OCI-LY7 (cell line): ENCODE data around the gene DQX1. TPM values are rescaled to one million over a fixed set of nuclear protein-coding genes. Genes with fewer than 3 reads are reported as not detected.

Experiments
- BruUV-seq: library from RNA; stranded (reverse); fragments of 400-500 nt; replicated peaks from 2 replicates; lab custom pipeline; 2021; lab: Mats Ljungman, UMichigan
- CTCF ChIA-PET: fragments of 300-600 bp; sonication (Branson Sonifier 250); formaldehyde crosslinking; loops from one replicate; lab custom pipeline; 2022; ENCODE audit warnings: antibody characterized with exemption; ENCODE audit not compliant: unreplicated experiment; lab: Charles Lee
- POLR2A ChIA-PET: fragments of 300-600 bp; sonication (Branson Sonifier 250); formaldehyde crosslinking; loops from one replicate; lab custom pipeline; 2022; ENCODE audit warnings: antibody characterized with exemption; lab: Charles Lee
- DNase-seq: peaks from one replicate; pipeline ENCODE4 v3.0.0-alpha.2; 2015; ENCODE audit warnings: low spot score
- H2AFZ ChIP-seq: fragments of 200-600 bp; sonication (generic), shearing (Covaris generic); 2 replicates; pipeline ENCODE4 v1.6.1; 2014; ENCODE audit warnings: mild to moderate bottlenecking, antibody characterized with exemption, low read length, moderate library complexity
- H3K27ac ChIP-seq: fragments of 200-600 bp; sonication (generic); 2 replicates; pipeline ENCODE4 v1.5.1; 2014; ENCODE audit warnings: mixed run types, low read depth, mild to moderate bottlenecking, moderate library complexity, low read length, inconsistent platforms; ENCODE audit not compliant: poor library complexity, severe bottlenecking
- H3K36me3 ChIP-seq: fragments of 200-600 bp; sonication (generic); 2 replicates; pipeline ENCODE4 v1.6.1; 2014; ENCODE audit warnings: mild to moderate bottlenecking, antibody characterized with exemption, low read length, moderate library complexity, mixed read lengths; ENCODE audit not compliant: insufficient read depth
- H3K4me1 ChIP-seq: fragments of 200-600 bp; sonication (generic); 2 replicates; pipeline ENCODE4 v1.5.1; 2014; ENCODE audit warnings: mild to moderate bottlenecking, low read length; ENCODE audit not compliant: insufficient read depth, poor library complexity, severe bottlenecking
- H3K4me2 ChIP-seq: fragments of 200-600 bp; sonication (generic); 2 replicates; pipeline ENCODE4 v1.6.1; 2014; ENCODE audit warnings: mild to moderate bottlenecking, low read length
- H3K4me3 ChIP-seq: fragments of 200-600 bp; sonication (generic); 2 replicates; pipeline ENCODE4 v1.5.1; 2014; ENCODE audit warnings: mild to moderate bottlenecking, low read depth, low read length; ENCODE audit not compliant: poor library complexity, severe bottlenecking
- H3K79me2 ChIP-seq: fragments of 200-600 bp; sonication (generic); 2 replicates; pipeline ENCODE4 v1.6.1; 2016; ENCODE audit warnings: low read depth, mild to moderate bottlenecking, low read length, moderate library complexity, mixed read lengths; ENCODE audit not compliant: insufficient read depth
- H3K9me2 ChIP-seq: fragments of 200-600 bp; sonication (generic); 2 replicates; pipeline ENCODE4 v1.6.1; 2016; ENCODE audit warnings: mild to moderate bottlenecking, low read length, mixed read lengths; ENCODE audit not compliant: insufficient read depth
- H3K9me3 ChIP-seq: fragments of 200-600 bp; sonication (generic); 2 replicates; pipeline ENCODE4 v1.6.1; 2014; ENCODE audit warnings: mild to moderate bottlenecking, mixed run types, low read length, mixed read lengths
- H4K20me1 ChIP-seq: fragments of 200-600 bp; sonication (generic); 2 replicates; pipeline ENCODE4 v1.6.1; 2014; ENCODE audit warnings: mild to moderate bottlenecking, antibody characterized with exemption, low read length, moderate library complexity, mixed read lengths; ENCODE audit not compliant: insufficient read depth
- CTCF ChIP-seq: fragments of 200-600 bp; sonication (generic); conservative IDR thresholded peaks from 2 replicates; pipeline ENCODE4 v1.5.1; 2014; ENCODE audit warnings: mild to moderate bottlenecking, antibody characterized with exemption, low read length, moderate library complexity, mixed read lengths
- EZH2phosphoT487 ChIP-seq: fragments of 200-600 bp; sonication (generic); IDR thresholded peaks from 2 replicates; pipeline ENCODE4 v1.6.1; 2018; ENCODE audit warnings: low read depth, borderline replicate concordance, mild to moderate bottlenecking, mixed run types, antibody characterized with exemption, low read length, moderate library complexity, mixed read lengths
- intact Hi-C: fragments of 100-400 bp; cut with micrococcal nuclease; formaldehyde crosslinking; loops from one replicate; pipeline ENCODE4 v1.10.0; 2022; ENCODE audit not compliant: unreplicated experiment
- total RNA-seq, 2 experiments: library from RNA; depleted of rRNA in 1 of 2; stranded (reverse); fragments of >200 nt in 1 of 2; shearing (Covaris generic) in 1 of 2; gene quantifications; 2 replicates each; pipeline ENCODE4 v1.2.3, GENCODE V29; 2014 to 2022

The DQX1 gene
- total RNA-seq, 2 experiments from 2014 or later: 0.32 to 0.76 TPM

DNA sequence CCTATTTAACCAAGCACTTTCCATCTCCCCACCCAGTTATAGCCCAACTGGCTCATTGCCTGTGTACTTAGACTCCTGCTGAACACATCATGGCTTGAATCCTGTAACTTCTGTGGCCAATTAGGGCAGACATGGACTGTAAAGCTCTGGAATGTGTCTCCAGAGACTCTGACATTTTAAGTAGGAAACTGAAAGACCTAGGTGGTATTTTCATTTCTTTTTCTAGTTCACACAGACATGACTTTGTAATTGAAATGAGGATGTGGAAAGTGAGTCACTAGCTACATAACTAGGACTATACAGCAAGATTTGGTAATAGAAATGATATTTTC, 40.7 kb upstream of the DQX1 start:
- Histone ChIP-seq H2AFZ (no peak overlapping the region), H3K4me1 (peaks cover 10% of the 10 kb centered on the region), H3K9me2 (no peaks in the 10 kb centered on the region), H3K36me3 (no peaks in the 10 kb centered on the region), H3K27ac (no peak overlapping the region), H3K4me3 (no peak overlapping the region), H4K20me1 (no peaks in the 10 kb centered on the region), H3K4me2 (no peak overlapping the region), H3K9me3 (no peaks in the 10 kb centered on the region), H3K79me2 (no peaks in the 10 kb centered on the region)
- no peak for DNase-seq
- BruUV-seq: no TSS peak
- no peak for TF ChIP-seq CTCF
- no peak for TF ChIP-seq EZH2phosphoT487
- intact Hi-C loops: no loop called here
- ChIA-PET POLR2A (interaction anchor here (0.7 to 1.2 kb wide), 3 partner anchors 17 to 35 kb away, joined by 3 read pairs; no protein-coding TSS in a partner anchor), CTCF (no interaction called here)

DNA sequence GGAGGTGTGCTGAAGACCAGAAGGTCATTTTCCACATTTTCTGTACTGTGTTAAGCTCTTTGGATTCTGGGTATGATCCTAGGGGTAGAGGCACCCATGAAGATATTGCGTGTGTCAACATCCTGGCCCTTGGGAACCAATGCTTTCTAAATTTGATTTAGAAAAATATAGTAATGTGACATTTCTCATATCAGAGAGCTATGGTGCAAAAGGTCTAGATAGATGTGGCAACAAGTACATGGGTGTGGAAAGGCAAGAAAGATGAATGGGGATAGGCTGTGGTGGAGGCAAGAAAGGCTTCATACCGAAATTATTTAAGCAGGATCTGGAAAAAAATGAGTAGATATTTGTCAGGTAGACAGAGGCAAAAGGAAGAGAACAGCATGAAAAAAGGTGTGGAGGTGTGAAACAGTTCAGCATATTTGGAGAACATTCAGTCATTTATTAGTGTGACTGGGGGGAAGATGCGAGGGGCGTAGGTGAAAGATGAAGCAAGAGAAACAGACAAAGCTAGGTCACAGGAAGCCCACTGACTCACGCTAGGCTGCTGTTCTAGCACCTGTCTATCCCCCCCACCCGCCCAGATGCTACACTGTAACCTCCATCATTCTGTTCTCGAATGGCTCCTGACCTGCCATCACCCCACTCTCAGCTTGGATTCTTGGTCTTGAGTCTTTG, 40.2 kb upstream of the DQX1 start:
- Histone ChIP-seq H3K9me3 (no peaks in the 10 kb centered on the region), H3K79me2 (no peaks in the 10 kb centered on the region), H3K27ac (no peak overlapping the region), H3K4me2 (no peak overlapping the region), H3K9me2 (no peaks in the 10 kb centered on the region), H3K4me3 (no peak overlapping the region), H3K4me1 (peaks cover 6% of the 10 kb centered on the region), H2AFZ (no peak overlapping the region), H3K36me3 (no peaks in the 10 kb centered on the region), H4K20me1 (no peaks in the 10 kb centered on the region)
- BruUV-seq: no TSS peak
- intact Hi-C loops: no loop called here
- ChIA-PET POLR2A (interaction anchor here (1.2 kb wide), 2 partner anchors 23 to 34 kb away, joined by 3 read pairs; no protein-coding TSS in a partner anchor), CTCF (no interaction called here)
- TF ChIP-seq CTCF (no peak), EZH2phosphoT487 (no peak)
- no peak for DNase-seq

DNA sequence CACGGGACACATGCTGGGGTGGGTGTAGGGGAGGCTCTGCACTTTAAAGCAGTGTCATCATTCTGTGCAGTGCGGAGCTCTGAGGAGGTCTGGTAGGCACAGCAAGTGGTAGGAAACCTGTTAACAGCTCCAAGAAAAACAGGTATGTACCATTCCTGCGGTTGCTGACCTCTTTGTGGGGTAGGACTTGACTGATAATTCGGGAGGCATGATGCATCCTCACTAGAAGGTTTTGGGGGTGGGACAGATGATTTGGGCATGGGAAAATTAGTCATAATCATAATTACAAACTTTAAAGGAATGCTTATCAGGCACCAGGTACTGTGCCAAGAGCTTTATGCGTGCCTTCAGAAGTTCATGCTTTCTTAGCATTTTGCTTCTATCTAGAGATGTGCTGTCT, 38.2 kb upstream of the DQX1 start:
- Histone ChIP-seq H3K9me3 (no peaks in the 10 kb centered on the region), H3K79me2 (no peaks in the 10 kb centered on the region), H3K4me2 (no peak overlapping the region), H3K36me3 (no peaks in the 10 kb centered on the region), H3K4me1 (no peaks in the 10 kb centered on the region), H3K9me2 (no peaks in the 10 kb centered on the region), H3K4me3 (no peak overlapping the region), H2AFZ (no peak overlapping the region), H4K20me1 (no peaks in the 10 kb centered on the region), H3K27ac (no peak overlapping the region)
- no TSS peak for BruUV-seq
- DNase-seq: no peak
- intact Hi-C loops: no loop called here
- ChIA-PET POLR2A (interaction anchor here (0.6 kb wide), 1 partner anchor 21 kb away, joined by 3 read pairs; no protein-coding TSS in a partner anchor), CTCF (no interaction called here)
- TF ChIP-seq CTCF (no peak), EZH2phosphoT487 (no peak)
